Naive B cell (primary cell): ENCODE measurements around the gene TK1. TPM values are rescaled to one million over a fixed set of nuclear protein-coding genes. Genes with fewer than 3 reads are reported as not detected.
"Not testable (repeated sequence)": the region's sequence is repeated elsewhere in the genome, so short reads cannot be mapped to it uniquely, and the experiment has no call there.

ENCODE experiments used
- ATAC-seq, 2 donors: fragments of 150-1000 bp; cut with Tn5 transposase; 2 replicates each; pipeline ENCODE4 v1.10.0; 2021; ENCODE audit warnings: low read depth in 2 of 2, mild to moderate bottlenecking in 2 of 2, moderate library complexity in 2 of 2
- DNase-seq: peaks from one replicate; pipeline ENCODE4 v3.0.0; 2022
- H3K27ac Mint-ChIP-seq, 6 donors: one replicate each; pipeline ENCODE4 v1.8.0; 2020 to 2022; ENCODE audit warnings: mild to moderate bottlenecking in 6 of 6, mixed read lengths in 6 of 6, moderate library complexity in 5 of 6, inconsistent platforms in 2 of 6
- H3K27me3 Mint-ChIP-seq, 3 donors: one replicate each; pipeline ENCODE4 v1.8.0; 2021 to 2022; ENCODE audit warnings: mixed read lengths in 3 of 3, mild to moderate bottlenecking in 1 of 3
- H3K36me3 Mint-ChIP-seq, 2 donors: one replicate each; pipeline ENCODE4 v1.8.0; 2020 to 2022; ENCODE audit warnings: mixed read lengths in 2 of 2, inconsistent platforms in 1 of 2, mild to moderate bottlenecking in 1 of 2
- H3K4me1 Mint-ChIP-seq, 3 donors: one replicate each; pipeline ENCODE4 v1.8.0; 2020 to 2022; ENCODE audit warnings: mixed read lengths in 3 of 3, inconsistent platforms in 1 of 3, mild to moderate bottlenecking in 1 of 3, moderate library complexity in 1 of 3
- H3K4me3 Mint-ChIP-seq, 8 donors: one replicate each; pipeline ENCODE4 v1.8.0; 2020 to 2022; ENCODE audit warnings: mild to moderate bottlenecking in 8 of 8, mixed read lengths in 8 of 8, moderate library complexity in 8 of 8, inconsistent platforms in 2 of 8
- H3K9me3 Mint-ChIP-seq, 7 donors: one replicate each; pipeline ENCODE4 v1.8.0; 2020 to 2022; ENCODE audit warnings: mixed read lengths in 7 of 7, mild to moderate bottlenecking in 5 of 7, inconsistent platforms in 2 of 7, moderate library complexity in 1 of 7
- polyA plus RNA-seq, 6 donors: library from polyadenylated mRNA; unstranded; fragments of 300-500 nt; fragmentation: Illumina TruSeq; gene quantifications; one replicate each; pipeline ENCODE4 v1.2.3, GENCODE V29; 2021; ENCODE audit warnings: low read depth in 6 of 6

TK1 gene, protein sequence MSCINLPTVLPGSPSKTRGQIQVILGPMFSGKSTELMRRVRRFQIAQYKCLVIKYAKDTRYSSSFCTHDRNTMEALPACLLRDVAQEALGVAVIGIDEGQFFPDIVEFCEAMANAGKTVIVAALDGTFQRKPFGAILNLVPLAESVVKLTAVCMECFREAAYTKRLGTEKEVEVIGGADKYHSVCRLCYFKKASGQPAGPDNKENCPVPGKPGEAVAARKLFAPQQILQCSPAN
- 1 to 10 TPM in 5 of 6 donors, under 1 TPM in 1; 0.91 to 3.5 (median 2.1) TPM for polyA plus RNA-seq

DNA sequence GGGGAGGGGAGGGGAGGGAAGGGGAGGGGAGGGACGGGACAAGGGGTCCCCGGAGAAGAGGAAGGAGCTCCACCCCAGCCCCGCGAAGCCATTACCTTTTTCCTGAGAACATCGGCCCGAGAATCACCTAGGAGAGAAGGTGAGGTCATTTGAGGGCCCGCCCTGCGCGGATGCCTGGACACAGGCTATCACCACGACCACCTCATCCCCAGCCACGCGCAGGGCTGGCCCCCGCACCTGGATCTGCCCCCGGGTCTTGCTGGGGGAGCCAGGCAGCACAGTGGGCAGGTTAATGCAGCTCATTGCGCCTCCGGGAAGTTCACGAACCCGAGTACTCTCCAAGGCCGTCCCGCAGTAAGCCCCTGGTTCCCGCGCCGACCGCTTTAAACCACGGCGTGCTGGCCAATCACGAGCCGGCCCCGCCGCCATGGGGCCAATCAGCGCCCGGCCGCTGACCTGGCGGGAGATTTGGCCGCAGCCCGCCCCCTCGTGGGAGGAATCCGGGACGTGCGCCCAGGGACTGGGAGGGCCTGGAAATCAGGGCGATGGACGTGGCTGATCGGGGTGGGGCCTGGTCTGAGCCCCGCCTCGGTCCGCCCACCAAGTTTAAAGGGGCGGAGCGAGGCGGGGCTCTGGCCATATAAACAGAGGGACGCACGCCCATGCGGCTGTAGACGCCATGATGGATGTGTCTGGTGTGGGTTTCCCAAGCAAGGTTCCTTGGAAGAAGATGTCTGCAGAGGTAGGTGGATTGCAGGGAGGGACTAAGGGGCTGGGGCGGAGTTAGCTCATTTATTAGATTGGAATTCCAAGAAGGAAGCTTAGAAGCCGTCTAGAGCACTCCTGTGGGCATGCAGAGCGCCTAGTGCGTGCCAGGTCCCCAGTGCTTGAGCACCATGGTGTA is at the start of gene TK1, which contains the start of gene AFMID:
Gene TK1, minus strand, starts transcription at position 361 of the 904 bp plus-strand sequence. Its CDS starts 58 bp downstream, at position 303.
Gene AFMID, plus strand, starts transcription at position 671 of the 904 bp plus-strand sequence. Its CDS starts 9 bp downstream, at position 680.
- H3K36me3 Mint-ChIP-seq, result no peaks in the 10 kb centered on the region
- no peaks in the 10 kb centered on the region for H3K27me3 Mint-ChIP-seq
- DNase-seq (peak; percentile 75), ATAC-seq (peak; percentile 88 to 89)
- peaks cover 14 to 17% (median 14%) of the 10 kb centered on the region in 3 donors for H3K4me1 Mint-ChIP-seq
- H3K27ac Mint-ChIP-seq, result peak within 1 kb of the TSS; percentile 39 to 97 (median 72)
- peak within 1 kb of the TSS; percentile 81 to 97 (median 89) for H3K4me3 Mint-ChIP-seq
- no peaks in the 10 kb centered on the region for H3K9me3 Mint-ChIP-seq

DNA sequence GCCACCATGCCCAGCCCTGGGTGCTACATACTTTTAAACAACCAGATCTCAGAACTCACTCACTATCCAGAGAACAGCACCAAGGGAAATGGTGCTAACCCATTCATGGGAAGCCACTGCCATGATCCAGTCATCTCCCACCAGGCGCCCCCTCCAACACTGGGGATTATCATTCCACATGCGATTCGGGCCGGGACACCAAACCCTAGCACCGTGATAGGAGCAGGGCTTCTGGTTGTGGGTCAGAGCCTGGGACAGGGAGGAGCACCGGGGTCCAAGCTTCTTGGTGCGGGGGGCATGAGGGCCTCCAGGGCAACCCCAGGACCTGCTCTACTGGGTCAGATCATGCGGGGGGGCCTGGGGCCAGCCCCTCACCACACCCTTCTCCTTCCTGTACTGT is 49.0 kb upstream of the TK1 start:
- Mint-ChIP-seq H3K27me3 (peaks cover 7 to 41% (median 29%) of the 10 kb centered on the region in 3 donors), H3K4me1 (peaks cover 18 to 33% (median 22%) of the 10 kb centered on the region in 3 donors), H3K27ac (no peak overlapping the region), H3K4me3 (no peak overlapping the region), H3K36me3 (no peaks in the 10 kb centered on the region), H3K9me3 (no peaks in the 10 kb centered on the region)
- no peak for ATAC-seq
- DNase-seq, result no peak

DNA sequence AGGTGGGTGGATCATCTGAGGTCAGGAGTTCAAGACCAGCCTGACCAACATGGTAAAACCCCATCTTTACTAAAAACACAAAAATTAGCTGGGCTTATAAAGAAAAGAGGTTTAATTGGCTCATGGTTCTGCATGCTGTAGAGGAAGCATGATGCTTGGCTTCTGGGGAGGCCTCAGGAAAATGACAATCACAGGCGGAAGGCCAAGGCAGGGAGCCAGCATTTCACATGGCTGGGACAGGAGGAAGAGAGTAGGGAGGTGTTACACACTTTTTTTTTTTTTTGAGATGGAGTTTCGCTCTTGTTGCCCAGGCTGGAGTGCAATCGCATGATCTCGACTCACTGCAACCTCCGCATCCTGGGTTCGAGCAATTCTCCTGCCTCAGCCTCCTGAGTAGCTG is 48.2 kb upstream of the TK1 start:
- not testable (repeated sequence) for ATAC-seq
- peak overlapping the region in 1 of 6 donors; percentile 53 for H3K27ac Mint-ChIP-seq
- peaks cover 18 to 30% (median 20%) of the 10 kb centered on the region in 3 donors for H3K4me1 Mint-ChIP-seq

DNA sequence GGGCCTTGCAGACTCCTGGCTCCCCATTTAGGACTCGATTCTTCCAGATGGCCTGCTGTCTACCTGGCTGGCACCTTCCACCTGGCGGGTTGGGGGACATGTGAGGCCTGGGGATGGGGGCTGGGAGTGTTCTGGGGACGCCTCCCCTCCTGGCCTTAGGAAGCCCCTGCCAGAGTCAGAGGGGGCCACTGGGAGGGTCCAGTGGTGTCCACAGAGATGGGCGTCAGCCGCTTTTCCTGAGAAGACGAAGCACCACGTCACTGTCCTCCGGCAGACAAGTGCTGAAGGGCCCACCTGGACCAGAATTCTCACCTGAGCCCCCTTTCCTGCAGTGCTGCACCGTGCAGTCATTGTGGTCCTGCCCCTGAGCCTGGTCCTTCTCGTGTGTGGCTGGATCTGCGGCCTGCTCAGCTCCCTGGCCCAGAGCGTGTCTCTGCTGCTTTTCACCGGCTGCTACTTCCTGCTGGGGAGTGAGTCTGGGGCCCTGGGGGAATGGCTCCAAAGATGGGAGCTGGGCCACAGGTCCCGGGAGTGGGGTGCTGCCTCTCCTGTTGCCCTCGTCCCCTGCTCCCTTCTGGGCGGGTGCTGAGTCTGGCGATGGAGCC is 47.5 kb upstream of the TK1 start:
- H3K4me3 Mint-ChIP-seq, result no peak overlapping the region

More for the DNA sequence above, 48.2 kb upstream of the TK1 start:
- not testable (repeated sequence) for H3K4me3 Mint-ChIP-seq, H3K36me3 Mint-ChIP-seq, DNase-seq, H3K9me3 Mint-ChIP-seq
- H3K27me3 Mint-ChIP-seq, result peaks cover 14 to 49% (median 34%) of the 10 kb centered on the region in 3 donors

DNA sequence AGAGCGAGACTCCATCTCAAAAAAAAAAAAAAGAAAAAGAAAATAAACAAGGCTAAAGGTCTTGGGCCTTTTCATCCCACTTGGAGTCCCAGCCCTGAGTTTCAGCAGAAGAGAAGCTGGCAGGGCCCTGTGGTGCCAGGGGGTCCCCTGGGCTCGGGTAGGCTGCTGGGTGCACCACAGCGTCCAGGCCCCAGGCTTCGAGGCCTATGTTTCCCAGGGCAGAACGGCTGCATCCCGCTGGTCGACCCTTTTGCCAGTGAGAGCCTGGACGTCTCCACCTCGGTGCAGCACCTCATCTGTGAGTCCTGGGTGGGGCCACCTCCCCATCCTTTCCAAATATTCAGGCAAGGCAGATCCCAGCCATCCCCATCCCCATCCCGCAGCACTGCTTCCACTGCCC is 46.8 kb upstream of the TK1 start:
- H3K4me3 Mint-ChIP-seq, result no peak overlapping the region
- DNase-seq (no peak), ATAC-seq (no peak)
- H3K9me3 Mint-ChIP-seq, result no peaks in the 10 kb centered on the region
- no peak overlapping the region for H3K27ac Mint-ChIP-seq
- peaks cover 10 to 18% (median 11%) of the 10 kb centered on the region in 3 donors for H3K4me1 Mint-ChIP-seq
- no peaks in the 10 kb centered on the region for H3K36me3 Mint-ChIP-seq
- peaks cover 14 to 62% (median 34%) of the 10 kb centered on the region in 3 donors for H3K27me3 Mint-ChIP-seq

More for the DNA sequence above, 47.5 kb upstream of the TK1 start:
- Mint-ChIP-seq H3K27ac (no peak overlapping the region), H3K9me3 (no peaks in the 10 kb centered on the region), H3K27me3 (peaks cover 14 to 56% (median 34%) of the 10 kb centered on the region in 3 donors), H3K36me3 (no peaks in the 10 kb centered on the region), H3K4me1 (peaks cover 13 to 24% (median 14%) of the 10 kb centered on the region in 3 donors)
- no peak for DNase-seq
- no peak for ATAC-seq

DNA sequence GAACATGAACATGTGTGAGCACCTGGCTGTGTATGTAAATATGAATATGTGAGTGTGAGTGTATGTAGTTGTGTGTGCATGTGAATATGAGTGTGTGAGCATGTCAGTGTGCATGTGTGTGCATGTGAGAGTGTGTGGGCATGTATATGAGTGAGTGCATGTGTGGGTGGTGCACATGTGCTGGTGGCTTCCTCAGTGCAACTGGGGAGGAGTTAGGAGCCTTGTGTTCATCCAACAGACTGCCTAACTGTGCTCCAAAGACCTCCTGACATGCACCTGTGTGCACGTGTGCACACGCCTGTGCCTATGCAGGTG is 46.0 kb upstream of the TK1 start:
- H3K27ac Mint-ChIP-seq, result peak overlapping the region in 1 of 6 donors; percentile 94
- no peak for ATAC-seq
- H3K27me3 Mint-ChIP-seq, result peaks cover 18 to 69% (median 35%) of the 10 kb centered on the region in 3 donors
- peaks cover 4 to 18% (median 11%) of the 10 kb centered on the region in 3 donors for H3K4me1 Mint-ChIP-seq
- H3K9me3 Mint-ChIP-seq, result no peaks in the 10 kb centered on the region
- DNase-seq, result no peak
- no peaks in the 10 kb centered on the region for H3K36me3 Mint-ChIP-seq
- H3K4me3 Mint-ChIP-seq, result peak overlapping the region in 3 of 8 donors; percentile 17 to 61 (median 59)

DNA sequence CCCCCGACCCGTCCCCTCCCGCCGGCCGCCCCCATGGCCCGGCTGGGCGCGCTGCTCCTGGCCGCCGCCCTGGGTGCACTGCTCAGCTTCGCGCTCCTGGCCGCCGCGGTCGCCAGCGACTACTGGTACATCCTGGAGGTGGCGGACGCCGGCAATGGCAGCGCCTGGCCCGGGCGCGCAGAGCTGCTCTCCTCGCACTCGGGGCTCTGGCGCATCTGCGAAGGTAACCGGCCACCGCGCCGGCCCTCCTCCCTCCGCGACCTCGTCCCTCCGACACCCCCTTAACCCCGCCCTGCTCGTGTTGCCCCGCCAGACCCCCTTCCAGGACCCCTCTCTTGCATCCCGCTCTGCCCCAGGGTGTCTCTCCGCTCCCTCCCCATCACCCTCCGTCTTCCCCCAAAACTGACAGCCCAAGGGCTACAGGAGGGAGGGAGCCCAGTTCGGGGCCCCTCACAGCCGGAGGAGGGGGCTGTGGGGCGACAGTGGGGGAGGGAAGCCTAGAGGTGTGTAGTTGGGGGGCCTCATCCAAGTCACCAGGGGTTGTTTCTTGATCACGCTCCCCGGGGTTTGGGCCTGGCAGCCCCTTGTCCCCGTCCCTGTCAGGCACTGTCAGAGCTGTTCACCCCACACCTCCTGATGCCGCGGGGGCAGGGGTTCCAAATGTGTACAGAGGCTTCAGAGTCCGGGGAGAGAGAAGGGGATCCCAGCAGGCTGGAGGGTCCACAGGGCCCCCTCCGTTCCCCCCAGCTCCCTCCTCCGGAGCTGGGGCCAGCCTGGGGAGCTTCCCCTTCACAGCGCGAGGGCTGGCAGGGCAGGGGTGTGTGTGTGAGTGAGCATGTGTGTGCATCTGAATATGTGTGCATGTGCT is 45.4 kb upstream of the TK1 start:
- peaks cover 22 to 71% (median 41%) of the 10 kb centered on the region in 3 donors for H3K27me3 Mint-ChIP-seq
- H3K9me3 Mint-ChIP-seq, result no peaks in the 10 kb centered on the region
- peak overlapping the region in 4 of 8 donors; percentile 17 to 81 (median 44) for H3K4me3 Mint-ChIP-seq
- DNase-seq (no peak), ATAC-seq (peak; percentile 66 to 73)
- no peaks in the 10 kb centered on the region for H3K36me3 Mint-ChIP-seq
- H3K27ac Mint-ChIP-seq, result no peak overlapping the region
- H3K4me1 Mint-ChIP-seq, result peaks cover 4 to 18% (median 11%) of the 10 kb centered on the region in 3 donors

DNA sequence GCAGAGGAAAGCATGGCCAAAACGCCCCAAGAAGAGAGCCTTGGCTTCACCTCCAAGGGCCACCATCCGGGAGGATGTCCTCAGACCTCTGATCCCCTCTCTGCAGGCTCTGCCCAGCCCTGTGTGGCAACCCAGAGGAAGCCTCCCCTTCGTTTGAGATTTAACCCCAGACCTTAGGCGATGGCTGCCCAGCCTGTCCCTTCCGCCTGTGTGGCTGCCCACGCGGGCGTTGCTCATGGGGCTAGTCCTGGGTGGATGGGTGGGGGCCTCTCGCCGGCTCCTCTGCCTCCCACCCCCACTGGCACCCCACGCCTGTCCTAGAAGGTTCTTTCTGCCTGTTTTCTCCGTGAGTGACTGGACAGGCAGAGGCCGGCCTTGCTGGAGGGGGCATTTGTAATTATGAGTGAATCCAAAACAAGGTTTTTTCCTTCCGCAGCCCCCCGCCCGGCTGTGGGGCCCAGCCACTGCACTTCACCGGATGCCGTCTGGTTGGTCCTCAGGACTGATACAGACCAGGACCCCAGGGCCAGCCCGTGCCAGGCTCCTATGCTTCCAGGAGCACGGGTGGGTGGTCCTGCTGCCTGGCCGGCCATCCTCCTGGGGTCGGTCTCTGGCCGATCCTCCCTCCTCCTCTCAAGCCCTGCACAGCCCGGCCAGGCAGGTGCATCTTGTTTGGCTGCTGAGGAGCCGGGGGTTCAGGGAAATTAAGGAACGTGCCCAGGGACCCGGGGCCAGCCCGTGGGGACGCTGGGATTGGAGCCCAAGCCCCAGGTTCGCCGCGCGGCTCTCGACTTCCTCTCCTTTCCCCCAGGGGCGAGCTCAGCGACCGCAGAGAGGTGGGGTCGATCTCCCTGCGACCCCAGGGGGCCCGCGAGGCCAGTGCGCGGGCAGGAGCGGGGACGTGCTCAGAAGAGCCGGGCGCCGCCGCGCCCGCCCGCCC is 44.4 kb upstream of the TK1 start, which contains the start of gene TMEM235:
Gene TMEM235, plus strand, starts transcription at position 636 of the 940 bp plus-strand sequence. CDS start 393 bp downstream, outside the sequence.
- H3K4me3 Mint-ChIP-seq, result peak within 1 kb of the TSS in 6 of 8 donors; percentile 16 to 81 (median 38)
- peaks cover 29 to 80% (median 41%) of the 10 kb centered on the region in 3 donors for H3K27me3 Mint-ChIP-seq
- no peaks in the 10 kb centered on the region for H3K9me3 Mint-ChIP-seq
- H3K4me1 Mint-ChIP-seq, result peaks cover 4 to 18% (median 15%) of the 10 kb centered on the region in 3 donors
- DNase-seq, result no peak
- H3K27ac Mint-ChIP-seq, result no peak within 1 kb of the TSS
- ATAC-seq, result peak in 1 of 2 donors; percentile 11
- H3K36me3 Mint-ChIP-seq, result no peaks in the 10 kb centered on the region

DNA sequence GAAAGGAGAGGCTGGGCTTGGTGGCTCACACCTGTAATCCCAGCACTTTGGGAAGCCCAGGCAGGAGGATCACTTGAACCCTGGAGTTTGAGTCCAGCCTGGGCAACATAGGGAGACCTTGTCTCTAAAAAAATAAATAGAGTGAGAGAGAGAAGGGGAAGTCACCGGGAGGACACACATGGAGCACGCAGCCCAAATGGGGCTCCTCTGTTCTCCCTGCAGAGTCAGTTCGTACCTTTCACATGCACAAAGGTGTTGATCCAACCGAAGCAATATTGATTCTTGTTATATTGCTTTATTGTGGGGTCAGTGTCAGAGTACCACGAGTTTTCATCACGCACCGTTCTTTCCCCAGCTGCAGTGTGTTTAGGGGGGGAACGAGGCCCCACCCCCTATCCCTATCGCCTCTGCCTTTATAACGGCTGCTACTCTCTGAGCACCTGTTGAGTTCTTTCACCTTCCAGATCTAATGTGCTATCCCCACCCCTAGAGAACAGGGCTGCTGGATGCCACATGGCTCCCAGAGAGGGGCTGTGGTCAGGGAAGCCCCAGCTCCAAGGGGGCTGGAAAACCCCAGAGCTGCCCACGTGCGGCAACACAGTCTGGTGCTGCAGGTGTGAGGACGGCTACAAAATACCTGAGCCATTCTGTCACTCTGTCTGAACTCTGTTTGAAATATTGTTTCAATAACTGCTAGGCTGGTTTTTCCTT is 43.6 kb upstream of the TK1 start:
- H3K36me3 Mint-ChIP-seq, result no peaks in the 10 kb centered on the region
- DNase-seq, result no peak
- H3K4me1 Mint-ChIP-seq, result peaks cover 4 to 18% (median 16%) of the 10 kb centered on the region in 3 donors
- peaks cover 29 to 80% (median 41%) of the 10 kb centered on the region in 3 donors for H3K27me3 Mint-ChIP-seq
- no peaks in the 10 kb centered on the region for H3K9me3 Mint-ChIP-seq
- no peak overlapping the region for H3K27ac Mint-ChIP-seq
- ATAC-seq, result peak in 1 of 2 donors; percentile 34
- H3K4me3 Mint-ChIP-seq, result peak overlapping the region in 3 of 8 donors; percentile 32 to 56 (median 45)

DNA sequence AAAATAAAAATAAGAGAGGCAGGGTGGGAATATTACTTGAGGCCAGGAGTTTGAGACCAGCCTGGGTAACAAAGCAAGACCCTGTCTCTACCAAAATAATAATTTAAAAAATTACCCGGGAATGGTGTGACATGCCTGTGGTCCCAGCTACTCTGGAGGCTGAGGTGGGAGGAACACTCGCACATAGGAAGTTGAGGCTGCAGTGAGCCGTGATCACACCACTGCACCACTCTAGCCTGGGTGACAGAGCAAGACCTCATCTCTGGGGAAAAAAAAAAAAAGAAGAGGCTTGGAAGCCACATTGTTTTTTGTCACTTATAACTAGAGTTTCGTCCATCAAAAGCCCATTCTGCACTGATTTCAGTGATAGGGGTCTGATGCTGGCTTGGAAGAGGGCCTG is 41.3 kb upstream of the TK1 start:
- Mint-ChIP-seq H3K27me3 (peaks cover 29 to 65% (median 34%) of the 10 kb centered on the region in 3 donors), H3K4me1 (peaks cover 4 to 18% (median 16%) of the 10 kb centered on the region in 3 donors), H3K4me3 (no peak overlapping the region), H3K9me3 (no peaks in the 10 kb centered on the region), H3K27ac (no peak overlapping the region), H3K36me3 (no peaks in the 10 kb centered on the region)
- no peak for DNase-seq
- ATAC-seq, result no peak

DNA sequence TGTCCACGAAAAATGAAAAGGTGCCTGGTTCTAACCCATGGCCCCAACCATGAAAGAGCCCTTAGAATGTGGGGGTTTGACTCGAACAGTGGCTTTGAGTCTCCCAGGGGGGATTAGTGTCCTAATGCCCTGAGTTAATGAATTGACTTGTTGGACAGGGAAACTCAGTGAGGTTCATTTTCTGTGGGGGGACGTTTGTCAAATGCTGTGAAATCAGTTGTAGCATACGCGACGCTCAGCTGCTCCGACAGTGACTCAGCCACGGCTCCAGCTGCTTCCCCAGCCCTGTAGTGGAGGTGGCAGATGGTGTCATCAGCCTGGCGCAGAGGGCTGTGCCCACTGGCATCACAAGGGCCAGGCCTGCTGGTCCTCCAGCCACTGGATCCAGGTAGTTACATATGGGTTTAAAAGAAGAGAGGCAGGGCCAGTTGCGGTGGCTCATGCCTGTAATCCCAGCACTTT is 40.6 kb upstream of the TK1 start:
- no peak overlapping the region for H3K4me3 Mint-ChIP-seq
- H3K27me3 Mint-ChIP-seq, result peaks cover 22 to 58% (median 27%) of the 10 kb centered on the region in 3 donors
- peaks cover 4 to 13% (median 13%) of the 10 kb centered on the region in 3 donors for H3K4me1 Mint-ChIP-seq
- H3K36me3 Mint-ChIP-seq, result no peaks in the 10 kb centered on the region
- DNase-seq, result no peak
- no peaks in the 10 kb centered on the region for H3K9me3 Mint-ChIP-seq
- no peak for ATAC-seq
- peak overlapping the region in 1 of 6 donors; percentile 65 for H3K27ac Mint-ChIP-seq
